ENCODE data around the gene CCNT2.

- TF ChIP-seq GATA3 (IDR thresholded peaks at IDR 0.05; ENCODE audit: low read depth, low read length) (no peak), GATA2 (IDR thresholded peaks at IDR 0.05; ENCODE audit: low read depth, low read length) (no peak)
Observed at GRCh38 chr2:134884435-134884834, 34.2 kb upstream of the CCNT2 start.
